ENCODE data around the gene CGB2.
A peak's percentile ranks its signal among the peaks of the same experiment; 100 is the strongest.

GRCh38 chr19:48999481-49000325 is 32.0 kb upstream of the CGB2 start:
- peak; percentile 46 to 62 (median 54) for TF ChIP-seq CTCF (IDR thresholded peaks at IDR 0.05)
- no peak for TF ChIP-seq POLR2AphosphoS5 (IDR thresholded peaks at IDR 0.05)
- no peak for TF ChIP-seq EP300 (IDR thresholded peaks at IDR 0.05; ENCODE audit: low read depth)
- no peak for TF ChIP-seq POLR2A (IDR thresholded peaks at IDR 0.05)
